GM18868 (cell line): ENCODE results near the gene PRSS33.

Experiments
- ATAC-seq: cut with Tn5 transposase; IDR thresholded peaks from one replicate; pipeline ENCODE4 v1.9.1; 2021; ENCODE audit warnings: mild to moderate bottlenecking, moderate library complexity; ENCODE audit not compliant: unreplicated experiment

Gene PRSS33

GRCh38 chr16:2745116-2745890 lies 42.1 kb downstream of the PRSS33 start:
- no peak for ATAC-seq

- no peak for ATAC-seq
Observed at GRCh38 chr16:2744711-2745110, 42.6 kb downstream of the PRSS33 start.

- no peak for ATAC-seq
Observed at GRCh38 chr16:2743007-2743810, 44.2 kb downstream of the PRSS33 start.

DNA sequence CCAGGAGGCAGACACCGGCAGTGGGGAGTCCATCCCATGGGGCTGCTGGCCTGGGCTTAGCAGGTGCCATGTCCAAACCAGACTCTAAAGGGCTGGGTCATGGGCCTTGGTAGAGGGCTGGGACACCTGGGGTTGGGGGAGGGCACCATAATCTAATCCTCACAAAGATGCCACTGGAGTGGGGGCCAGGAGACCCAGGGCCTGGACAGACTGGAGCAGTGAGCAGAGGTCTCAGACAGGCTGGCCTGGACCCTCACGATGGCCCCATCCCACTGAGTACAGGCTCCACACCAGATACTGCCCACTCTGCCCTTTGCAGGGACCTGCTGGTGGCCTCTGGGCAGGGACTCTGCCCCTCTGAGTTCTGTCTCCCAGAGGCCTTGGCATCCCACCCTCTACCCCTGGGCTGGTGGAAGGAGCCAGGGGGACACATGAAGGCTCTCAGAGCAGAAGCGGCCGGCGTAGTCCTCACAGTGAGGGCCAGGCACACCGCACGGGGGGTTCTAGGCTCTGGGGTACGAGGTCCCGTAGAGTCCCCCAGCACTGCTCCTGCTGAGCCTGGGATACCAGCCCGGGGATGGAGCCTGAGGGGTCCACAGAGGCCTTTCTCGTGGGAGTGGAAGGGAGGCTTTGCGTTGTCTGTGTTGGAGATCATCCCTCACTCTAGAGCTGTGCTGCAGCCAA lies 44.9 kb downstream of the PRSS33 start:
- ATAC-seq, result no peak

DNA sequence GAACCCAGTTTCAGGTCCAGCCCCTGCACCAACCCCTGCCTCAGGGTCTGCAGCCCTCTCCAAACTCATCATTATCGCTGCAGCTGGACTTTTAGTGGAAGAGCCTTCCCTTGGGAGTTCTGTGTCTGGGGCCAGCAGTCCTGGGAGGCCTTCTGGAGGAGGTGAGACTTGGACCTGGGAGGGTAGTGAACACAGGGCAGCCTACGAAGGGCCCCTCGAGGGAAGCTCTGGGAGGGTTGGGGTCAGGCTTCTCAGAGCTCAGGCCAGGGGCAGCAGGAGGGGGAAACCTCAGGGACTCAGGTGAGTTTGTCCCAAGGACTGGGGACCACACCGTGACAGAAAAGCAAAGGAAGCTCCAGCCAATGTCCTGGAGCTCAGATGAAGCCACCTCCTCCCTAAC lies 46.2 kb downstream of the PRSS33 start:
- ATAC-seq, result no peak

GRCh38 chr16:2740476-2740875 lies 46.9 kb downstream of the PRSS33 start:
- no peak for ATAC-seq

DNA sequence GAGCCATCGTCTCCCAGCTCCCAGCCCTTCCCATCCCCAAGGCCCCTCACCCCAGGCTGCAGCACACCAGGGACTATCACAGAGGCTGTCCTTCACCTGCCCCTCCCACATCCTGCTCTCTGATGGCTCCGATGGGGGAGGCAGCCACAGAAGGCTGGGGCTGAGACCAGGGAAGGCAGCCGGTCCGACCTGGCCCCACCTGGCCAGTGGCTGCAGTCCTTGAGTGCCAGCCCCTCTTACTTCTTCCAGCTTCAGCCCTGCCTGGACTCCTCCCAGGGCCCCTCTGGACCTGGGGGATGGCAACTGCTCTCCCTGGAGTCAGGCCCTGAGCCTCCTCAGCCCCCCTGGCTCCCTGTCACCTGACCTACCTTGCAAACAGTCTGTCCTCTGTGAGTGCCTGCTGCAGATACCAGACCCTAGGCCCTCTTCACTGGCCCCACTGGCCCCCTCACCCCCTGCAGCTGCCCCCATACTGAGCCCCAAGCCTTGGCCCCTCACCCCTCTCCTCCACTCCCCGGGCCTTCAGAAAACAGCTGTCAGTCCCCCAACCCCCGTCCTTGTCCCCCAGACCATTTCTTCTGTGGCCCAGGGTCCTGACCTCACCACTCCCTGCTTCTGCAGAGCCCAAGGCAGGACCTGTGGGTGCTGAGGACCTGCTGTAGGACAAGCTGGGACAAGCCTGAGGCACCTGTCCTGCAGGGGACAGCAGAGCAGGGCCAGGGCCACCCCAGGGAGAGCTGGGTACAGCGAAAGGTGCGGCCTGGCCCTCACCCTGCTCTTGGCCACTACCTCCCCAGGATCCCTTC lies 47.5 kb downstream of the PRSS33 start:
- ATAC-seq, result no peak

- no peak for ATAC-seq
Observed at GRCh38 chr16:2738615-2739014, 48.7 kb downstream of the PRSS33 start.

DNA sequence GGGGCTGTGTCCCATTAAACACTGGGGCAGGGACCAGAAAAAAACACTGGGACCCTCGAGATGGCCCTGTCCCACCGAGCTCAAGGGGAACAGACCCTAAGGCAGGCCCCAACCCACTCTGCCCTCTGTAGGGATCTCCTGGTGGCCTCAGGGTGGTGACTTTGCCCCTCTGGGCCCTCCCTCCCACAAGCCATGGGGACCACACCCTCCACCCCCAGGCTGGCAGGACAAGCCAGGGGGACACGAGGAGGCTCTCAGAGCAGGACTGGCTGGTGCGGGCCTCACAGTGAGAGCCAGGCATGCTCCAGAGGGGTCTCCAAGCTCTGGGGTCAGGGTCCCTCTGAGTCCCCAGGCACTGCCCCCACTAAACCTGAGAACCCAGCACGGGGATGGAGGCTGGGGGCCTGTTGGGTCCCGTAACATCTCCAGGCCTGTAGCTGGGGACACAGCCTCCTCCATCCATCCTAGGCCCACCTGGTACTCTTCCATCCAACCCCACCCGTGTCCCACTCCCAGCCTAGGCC lies 49.4 kb downstream of the PRSS33 start:
- ATAC-seq, result no peak

GRCh38 chr16:2737238-2737605 lies 50.1 kb downstream of the PRSS33 start:
- ATAC-seq, result no peak

- ATAC-seq, result no peak
Observed at GRCh38 chr16:2736476-2737237, 50.7 kb downstream of the PRSS33 start.

- no peak for ATAC-seq
Observed at GRCh38 chr16:2734844-2735515, 52.4 kb downstream of the PRSS33 start.
